Measurements from ENCODE around the gene CDC42BPB. TPM values are rescaled to one million over a fixed set of nuclear protein-coding genes. Genes with fewer than 3 reads are reported as not detected.

CDC42BPB gene
- total RNA-seq, 6 donors from 2014 or later, result 108 to 268 (median 124) TPM

DNA sequence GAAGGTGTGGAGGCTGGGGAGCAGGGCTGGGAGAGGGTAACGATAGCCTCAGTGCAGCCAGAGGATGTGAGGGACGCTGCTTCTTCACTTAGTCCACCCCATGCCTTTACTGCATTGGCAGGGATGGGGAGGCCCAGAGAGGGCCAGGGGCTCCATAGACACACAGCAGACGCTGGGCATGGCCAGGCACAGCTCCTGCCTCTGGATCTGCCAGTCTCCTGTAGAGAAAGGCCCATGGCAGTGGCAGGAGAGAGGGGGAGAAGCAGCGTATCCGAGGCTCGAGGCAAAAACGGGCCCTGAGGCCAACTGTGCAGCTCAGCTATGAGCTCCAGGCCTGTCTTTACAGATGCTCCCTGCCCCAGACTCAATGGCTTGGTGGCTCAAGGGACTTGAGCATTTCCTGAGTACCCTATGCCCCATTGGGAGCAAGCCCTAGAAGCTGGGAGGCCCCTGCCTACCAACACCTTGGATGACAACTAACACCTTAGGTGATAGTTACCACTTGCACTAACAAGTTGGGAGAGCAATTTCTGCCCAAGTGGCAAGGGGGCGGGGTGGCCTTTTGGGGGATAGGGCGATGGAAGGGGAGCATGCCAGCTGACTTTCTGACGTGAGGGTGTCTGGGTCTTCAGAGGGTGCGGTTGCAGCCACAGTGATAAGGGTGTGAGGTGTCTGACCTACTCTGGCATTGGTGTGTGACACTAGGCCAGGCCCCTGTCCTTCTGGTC, 21.7 kb upstream of the CDC42BPB start:
- no peak for DNase-seq
- TF ChIP-seq EP300 (IDR thresholded peaks at IDR 0.05) (no peak), POLR2AphosphoS5 (IDR thresholded peaks at IDR 0.05) (no peak), POLR2A (IDR thresholded peaks at IDR 0.05) (no peak)
- TF ChIP-seq, protein P1, sequence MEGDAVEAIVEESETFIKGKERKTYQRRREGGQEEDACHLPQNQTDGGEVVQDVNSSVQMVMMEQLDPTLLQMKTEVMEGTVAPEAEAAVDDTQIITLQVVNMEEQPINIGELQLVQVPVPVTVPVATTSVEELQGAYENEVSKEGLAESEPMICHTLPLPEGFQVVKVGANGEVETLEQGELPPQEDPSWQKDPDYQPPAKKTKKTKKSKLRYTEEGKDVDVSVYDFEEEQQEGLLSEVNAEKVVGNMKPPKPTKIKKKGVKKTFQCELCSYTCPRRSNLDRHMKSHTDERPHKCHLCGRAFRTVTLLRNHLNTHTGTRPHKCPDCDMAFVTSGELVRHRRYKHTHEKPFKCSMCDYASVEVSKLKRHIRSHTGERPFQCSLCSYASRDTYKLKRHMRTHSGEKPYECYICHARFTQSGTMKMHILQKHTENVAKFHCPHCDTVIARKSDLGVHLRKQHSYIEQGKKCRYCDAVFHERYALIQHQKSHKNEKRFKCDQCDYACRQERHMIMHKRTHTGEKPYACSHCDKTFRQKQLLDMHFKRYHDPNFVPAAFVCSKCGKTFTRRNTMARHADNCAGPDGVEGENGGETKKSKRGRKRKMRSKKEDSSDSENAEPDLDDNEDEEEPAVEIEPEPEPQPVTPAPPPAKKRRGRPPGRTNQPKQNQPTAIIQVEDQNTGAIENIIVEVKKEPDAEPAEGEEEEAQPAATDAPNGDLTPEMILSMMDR (IDR thresholded peaks at IDR 0.05), result no peak
- no peak for ATAC-seq (ENCODE audit: low FRiP score in 2 of 2)
- 70 to 77% methylated on average over 2 to 10 of the region's 11 CpGs for WGBS, 2 donors
- Histone ChIP-seq H3K27ac (no peak overlapping the region), H3K36me3 (no peaks in the 10 kb centered on the region), H3K4me3 (no peak overlapping the region), H3K9me3 (no peaks in the 10 kb centered on the region), H3K4me1 (peaks cover 9 to 25% (median 19%) of the 10 kb centered on the region in 4 donors), H3K27me3 (peaks cover 0 to 2% (median 2%) of the 10 kb centered on the region in 4 donors)

DNA sequence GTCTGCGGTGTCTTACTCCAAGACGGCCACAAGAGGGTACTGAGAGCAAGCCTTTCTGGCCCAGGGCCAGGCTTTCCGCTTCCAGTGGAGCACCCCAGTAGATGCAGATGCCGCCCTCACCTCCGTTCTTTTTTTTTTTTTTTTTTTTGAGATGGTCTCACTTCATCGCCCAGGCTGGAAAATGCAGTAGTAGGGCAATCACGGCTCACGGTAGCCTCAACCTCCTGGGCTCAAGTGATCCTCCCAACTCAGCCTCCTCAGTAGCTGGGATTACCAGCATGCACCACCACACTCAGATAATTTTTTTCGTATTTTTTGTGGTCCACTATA, 21.0 kb upstream of the CDC42BPB start:
- 12% methylated on average over 9 of the region's 9 CpGs for WGBS, 2 donors
- Histone ChIP-seq H3K36me3 (no peaks in the 10 kb centered on the region), H3K27me3 (no peaks in the 10 kb centered on the region), H3K4me1 (peaks cover 9 to 27% (median 18%) of the 10 kb centered on the region in 4 donors), H3K27ac (no peak overlapping the region), H3K4me3 (no peak overlapping the region), H3K9me3 (no peaks in the 10 kb centered on the region)
- peak in 1 of 2 donors; percentile 91 for DNase-seq
- TF ChIP-seq EP300 (IDR thresholded peaks at IDR 0.05) (no peak), POLR2A (IDR thresholded peaks at IDR 0.05) (no peak), POLR2AphosphoS5 (IDR thresholded peaks at IDR 0.05) (peak in 1 of 2 donors; percentile 42)
- TF ChIP-seq, protein P1 (IDR thresholded peaks at IDR 0.05), result peak; percentile 65 to 83 (median 72)
- ATAC-seq (ENCODE audit: low FRiP score in 2 of 2), result peak; percentile 51 to 72

DNA sequence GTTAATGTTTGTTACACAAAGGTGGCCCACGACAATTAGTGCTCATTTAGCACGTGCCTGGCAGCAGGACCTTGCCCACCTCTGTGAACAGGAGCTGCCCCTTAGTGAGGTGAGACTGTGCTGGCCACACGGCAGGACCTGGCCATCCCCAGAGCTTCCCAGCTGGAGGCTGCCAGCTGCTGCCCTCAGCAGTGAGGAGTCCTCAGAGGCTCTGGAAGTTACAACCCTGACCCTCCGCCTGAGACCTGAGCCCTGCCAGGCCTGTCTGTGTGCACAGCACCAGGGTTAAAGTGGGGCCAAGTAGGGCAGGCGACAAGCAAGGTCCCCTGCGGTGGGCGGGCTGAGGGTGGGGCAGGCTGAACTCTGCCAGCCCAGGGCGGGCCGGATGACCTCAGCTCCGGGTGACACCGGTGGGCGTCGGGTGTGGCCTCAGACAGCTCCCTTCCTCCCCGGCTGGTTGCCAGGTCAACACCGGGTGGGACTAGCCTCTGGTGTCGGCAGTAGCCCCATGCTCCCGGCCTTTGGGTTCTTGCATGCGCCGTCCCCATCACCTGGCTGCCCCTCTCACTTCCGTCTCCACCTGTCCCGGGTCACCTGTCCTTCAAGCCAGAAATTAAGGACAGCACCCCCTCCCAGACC, 17.5 kb upstream of the CDC42BPB start:
- ATAC-seq (ENCODE audit: low FRiP score in 2 of 2) (peak; percentile 73), DNase-seq (peak; percentile 80 to 94)
- Histone ChIP-seq H3K27ac (peak overlapping the region; percentile 75 to 91 (median 82)), H3K27me3 (no peaks in the 10 kb centered on the region), H3K4me3 (peak overlapping the region in 3 of 4 donors; percentile 40 to 50 (median 49)), H3K36me3 (no peaks in the 10 kb centered on the region), H3K9me3 (no peaks in the 10 kb centered on the region), H3K4me1 (peaks cover 17 to 47% (median 22%) of the 10 kb centered on the region in 4 donors)
- peak; percentile 33 to 60 for TF ChIP-seq POLR2AphosphoS5 (IDR thresholded peaks at IDR 0.05)
- TF ChIP-seq, protein P1 (IDR thresholded peaks at IDR 0.05), result no peak
- TF ChIP-seq EP300 (IDR thresholded peaks at IDR 0.05), result peak in 2 of 4 donors; percentile 29 to 88
- peak in 1 of 4 donors; percentile 5 for TF ChIP-seq POLR2A (IDR thresholded peaks at IDR 0.05)
- WGBS, 2 donors, result 13 to 33% methylated on average over 3 to 18 of the region's 21 CpGs

DNA sequence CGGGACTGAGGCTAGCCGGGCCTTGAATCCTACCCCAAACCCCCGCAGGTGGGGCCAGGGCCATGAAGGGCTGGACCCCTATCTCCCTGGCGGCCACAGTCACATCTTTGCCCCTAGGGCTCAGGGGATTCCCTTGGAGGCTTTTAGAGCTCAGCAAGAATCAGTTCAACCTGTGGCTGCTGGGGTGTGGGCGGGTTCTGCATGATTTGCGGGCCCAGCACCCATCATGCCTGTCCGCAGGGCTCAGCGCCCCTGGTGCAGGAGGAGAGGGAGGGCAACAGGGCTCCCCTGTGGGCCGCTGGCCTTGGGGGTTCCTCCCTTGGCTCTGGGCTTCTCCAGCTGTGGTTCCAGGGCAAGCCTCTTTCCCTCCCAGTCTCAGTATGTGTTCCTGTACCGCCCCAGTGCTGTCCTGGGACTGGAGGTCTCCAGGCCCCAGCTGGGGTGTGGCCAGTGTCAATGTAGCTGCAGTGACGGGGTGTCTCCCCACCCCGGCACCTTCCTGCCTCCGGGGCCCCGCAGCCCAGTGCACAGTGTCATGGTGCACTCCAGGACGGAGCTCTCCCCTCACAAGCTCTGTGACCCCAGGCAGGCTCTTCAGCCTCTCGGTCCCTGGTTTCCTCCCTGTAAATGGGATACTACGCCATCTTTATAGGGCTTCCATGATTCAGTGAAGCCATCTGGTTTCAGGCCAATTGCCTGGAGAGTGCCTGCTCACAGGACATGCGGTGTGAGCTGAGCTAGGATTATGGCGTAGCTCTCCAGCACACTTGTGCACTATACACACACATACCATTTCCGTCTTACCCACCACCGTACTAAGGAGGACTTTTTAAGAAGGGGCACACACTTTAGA, 16.8 kb upstream of the CDC42BPB start:
- 79 to 84% methylated on average over 13 to 18 of the region's 21 CpGs for WGBS, 2 donors
- DNase-seq (peak in 1 of 2 donors; percentile 62), ATAC-seq (ENCODE audit: low FRiP score in 2 of 2) (peak in 1 of 2 donors; percentile 7)
- H3K36me3 ChIP-seq, result no peaks in the 10 kb centered on the region
- H3K9me3 ChIP-seq, result no peaks in the 10 kb centered on the region
- H3K4me1 ChIP-seq, result peaks cover 17 to 47% (median 22%) of the 10 kb centered on the region in 4 donors
- no peak overlapping the region for H3K4me3 ChIP-seq
- peak overlapping the region; percentile 75 to 91 (median 82) for H3K27ac ChIP-seq
- H3K27me3 ChIP-seq, result no peaks in the 10 kb centered on the region
- TF ChIP-seq POLR2A (IDR thresholded peaks at IDR 0.05) (no peak), POLR2AphosphoS5 (IDR thresholded peaks at IDR 0.05) (no peak), EP300 (IDR thresholded peaks at IDR 0.05) (no peak)

All from upper lobe of left lung (tissue), 6 donors.